ENCODE measurements around the gene GPR87. TPM values are rescaled to one million over a fixed set of nuclear protein-coding genes. Genes with fewer than 3 reads are reported as not detected.
A peak's percentile ranks its signal among the peaks of the same experiment; 100 is the strongest.

The GPR87 gene
- total and polyA plus RNA-seq, 2 of the 4 experiments (the other 2 are of a cell fraction), result 0.26 to 0.36 TPM

GRCh38 chr3:151345859-151346258, 29.2 kb upstream of the GPR87 start:
- intact Hi-C loops (cut with micrococcal nuclease) (loop anchor here (1.0 kb wide), 1 partner anchor 16 kb away; no protein-coding TSS in a partner anchor), dilution Hi-C loops (cut with HindIII; ENCODE audit: low sequenced_read_pairs, unreplicated experiment) (no loop called here), in situ Hi-C loops (cut with MboI; ENCODE audit: low sequenced_read_pairs) (no loop called here)
- Histone ChIP-seq H2BK20ac (ENCODE audit: low read depth, low read length) (peak overlapping the region; percentile 71; the same call in 1 of the 2 replicates), H3K27ac (ENCODE audit: insufficient read depth, low read length) (no peak overlapping the region; the same call in 1 of the 2 replicates), H3K79me1 (ENCODE audit: low read depth in 1 of 2, low read length in 2 of 2) (no peaks in the 10 kb centered on the region), H2AFZ (replicated peaks; ENCODE audit: low read length, poor library complexity) (no peak overlapping the region), H2BK120ac (ENCODE audit: low read depth, low read length) (peak overlapping the region; percentile 67; the same call in 1 of the 2 replicates), H3K4me2 (ENCODE audit: low read depth, low read length) (peak overlapping the region; percentile 62), H3K4me3 (ENCODE audit: insufficient read depth, low read depth, low read length) (peak overlapping the region; percentile 26; the same call in 1 of the 2 replicates), H3K9me1 (ENCODE audit: insufficient read depth, low read length) (no peaks in the 10 kb centered on the region; the same call in 1 of the 2 replicates), H2AK5ac (ENCODE audit: low read depth, low read length) (no peak overlapping the region), H3K14ac (replicated peaks; ENCODE audit: low read depth, low read length) (0 out of 2 replicates have a peak overlapping the region, but pooled peaks have one; percentile 6), H3K36me3 (ENCODE audit: control insufficient read depth, insufficient read depth, low read length) (no peaks in the 10 kb centered on the region), H3K56ac (ENCODE audit: extremely low read depth, insufficient read depth, low read length) (no peak overlapping the region), H3K27me3 (ENCODE audit: control insufficient read depth, insufficient read depth, low read length) (no peaks in the 10 kb centered on the region), H2BK5ac (ENCODE audit: low read depth, low read length, poor library complexity, severe bottlenecking) (peak overlapping the region; percentile 90), H2AK9ac (replicated peaks; ENCODE audit: low read depth, low read length, poor library complexity) (no peak overlapping the region), H4K5ac (ENCODE audit: low read depth, low read length) (peak overlapping the region; percentile 30; the same call in 1 of the 2 replicates), H3K9ac (ENCODE audit: low read depth, low read length) (no peak overlapping the region), H3K23ac (ENCODE audit: low read depth, low read length) (0 out of 2 replicates have a peak overlapping the region, but pooled peaks have one; percentile 27), H4K8ac (ENCODE audit: low read depth in 2 of 2, low read length in 2 of 2) (peak overlapping the region in 1 of 2 experiments; percentile 76; a peak in 2 of 4 replicates), H4K91ac (ENCODE audit: insufficient read depth, low read depth, low read length) (no peak overlapping the region), H3K9me3 (ENCODE audit: control insufficient read depth, insufficient read depth, low read length) (no peaks in the 10 kb centered on the region), H3K4me1 (ENCODE audit: control insufficient read depth, insufficient read depth, low read length) (peaks cover 3% of the 10 kb centered on the region; the same call in 1 of the 2 replicates), H2BK15ac (ENCODE audit: low read depth, low read length) (no peak overlapping the region), H3K4ac (ENCODE audit: low read depth, low read length) (0 out of 2 replicates have a peak overlapping the region, but pooled peaks have one; percentile 9), H3K18ac (ENCODE audit: low read depth, low read length) (peak overlapping the region; percentile 53; the same call in 1 of the 2 replicates), H4K20me1 (ENCODE audit: insufficient read depth, low read length) (no peaks in the 10 kb centered on the region)
- no CpG with 5 or more reads among the region's 2 CpGs for WGBS, 2 experiments (ENCODE audit: extremely low coverage in 2 of 2, insufficient read length in 1 of 2)
- BruUV-seq (replicated peaks), result no TSS peak
- CTCF ChIA-PET, result no interaction called here
- DNase-seq, result peak; percentile 82
- ATAC-seq (ENCODE audit: low read depth), result peak; percentile 91
- no peak for TF ChIP-seq RAD21 (IDR thresholded peaks at IDR 0.05; ENCODE audit: low read length)
- no peak for TF ChIP-seq SMC3 (IDR thresholded peaks at IDR 0.05; ENCODE audit: low read depth, low read length)
- no peak for TF ChIP-seq ELK1 (IDR thresholded peaks at IDR 0.05; ENCODE audit: borderline replicate concordance, low read depth, low read length)
- no peak for TF ChIP-seq MAZ (IDR thresholded peaks at IDR 0.05; ENCODE audit: borderline replicate concordance, low read depth, low read length)
- TF ChIP-seq CHD1 (IDR thresholded peaks at IDR 0.05; ENCODE audit: low read depth, low read length), result no peak
- TF ChIP-seq USF2 (IDR thresholded peaks at IDR 0.05; ENCODE audit: low read depth, low read length), result no peak
- TF ChIP-seq RFX5 (IDR thresholded peaks at IDR 0.05; ENCODE audit: low read depth, low read length), result no peak
- POLR2A ChIA-PET (ENCODE audit: unreplicated experiment), result interaction anchor here (0.6 kb wide), 1 partner anchor 1887 kb away, joined by 4 read pairs; no protein-coding TSS in a partner anchor

Data from IMR-90 (cell line).